Stromal cell of bone marrow (primary cell): Measurements from ENCODE around the gene ALPL.

Experiments used
- DNase-seq: peaks from one replicate; pipeline ENCODE4 v3.0.0-alpha.2; 2012; ENCODE audit warnings: low read depth

The ALPL gene

DNA sequence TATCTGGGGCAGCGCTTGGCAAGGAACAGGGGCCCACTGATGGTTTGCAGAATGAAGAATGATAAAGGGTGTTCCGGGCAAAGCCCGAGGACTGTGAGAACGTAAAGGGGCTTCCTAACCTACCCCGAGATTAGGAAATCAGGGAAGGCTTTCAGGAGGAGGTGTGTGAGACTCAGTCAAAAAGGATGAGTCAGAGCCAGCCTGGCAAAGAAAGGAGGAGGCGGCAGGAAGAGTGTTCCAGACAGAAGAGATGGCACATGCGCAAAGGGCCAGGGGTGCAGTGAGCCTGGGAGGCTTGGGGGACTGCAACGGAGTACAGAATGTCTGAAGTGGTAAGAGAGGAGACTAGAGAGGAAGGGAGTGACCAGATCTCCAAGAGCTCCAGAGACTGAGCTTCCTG, 89.7 kb downstream of the ALPL start:
- no peak for DNase-seq

DNA sequence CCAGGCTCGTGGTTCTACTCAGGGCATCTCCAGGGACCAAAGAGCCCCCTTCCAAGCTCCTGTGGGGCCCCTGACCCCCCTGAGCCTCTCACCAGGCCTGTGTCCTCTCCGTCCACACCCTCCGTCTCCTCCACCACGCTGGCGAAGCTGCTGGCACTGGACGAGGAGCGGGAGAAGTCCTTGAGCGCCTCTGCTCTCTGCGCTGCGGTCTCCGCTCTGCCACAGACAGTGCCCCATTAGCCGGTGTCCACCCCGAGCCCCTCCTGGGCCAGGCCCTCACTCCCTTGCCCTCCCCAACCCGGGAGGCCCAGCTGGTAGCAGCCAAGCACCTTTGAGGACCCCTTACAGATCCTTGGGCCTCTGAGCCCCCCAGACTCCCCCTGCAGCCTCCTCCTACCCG, 90.2 kb downstream of the ALPL start:
- DNase-seq = no peak

DNA sequence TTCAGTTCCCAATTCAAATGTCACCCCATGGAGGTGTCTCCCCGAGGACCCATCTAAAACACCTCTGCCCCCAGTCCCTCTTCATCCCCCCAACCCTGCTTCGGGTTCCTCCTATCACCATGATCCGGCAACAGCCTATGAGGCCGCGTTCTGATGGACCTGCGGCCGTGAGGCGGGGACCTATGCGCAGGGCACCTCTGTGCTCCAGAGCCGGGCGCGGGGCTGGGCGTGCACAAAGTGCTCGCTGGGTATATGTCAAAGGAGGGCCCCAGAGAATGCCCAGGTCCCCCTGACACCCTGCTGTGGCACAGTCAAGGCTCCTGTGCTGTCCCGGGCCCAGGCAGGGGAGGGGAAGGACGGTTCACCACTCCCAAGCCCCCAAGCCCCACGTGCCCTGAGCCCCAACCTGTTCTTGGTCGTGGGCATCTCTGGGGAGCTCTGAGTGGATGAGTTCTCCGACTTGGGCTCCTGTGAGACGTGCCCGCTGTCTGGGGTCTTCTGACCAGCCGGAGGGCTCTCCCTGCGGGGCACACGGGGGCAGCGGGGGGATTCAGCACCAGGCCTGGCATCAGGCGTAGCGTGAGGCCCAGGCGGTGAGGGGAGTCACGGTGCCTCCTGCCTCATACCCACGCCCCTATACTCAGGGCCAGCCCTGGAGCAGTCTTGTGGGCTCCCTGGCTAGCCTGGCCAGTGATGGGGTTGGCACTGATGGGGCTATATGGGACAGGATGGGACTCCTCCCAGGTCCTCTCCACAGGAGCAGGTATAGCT, 92.2 kb downstream of the ALPL start:
- DNase-seq = no peak

DNA sequence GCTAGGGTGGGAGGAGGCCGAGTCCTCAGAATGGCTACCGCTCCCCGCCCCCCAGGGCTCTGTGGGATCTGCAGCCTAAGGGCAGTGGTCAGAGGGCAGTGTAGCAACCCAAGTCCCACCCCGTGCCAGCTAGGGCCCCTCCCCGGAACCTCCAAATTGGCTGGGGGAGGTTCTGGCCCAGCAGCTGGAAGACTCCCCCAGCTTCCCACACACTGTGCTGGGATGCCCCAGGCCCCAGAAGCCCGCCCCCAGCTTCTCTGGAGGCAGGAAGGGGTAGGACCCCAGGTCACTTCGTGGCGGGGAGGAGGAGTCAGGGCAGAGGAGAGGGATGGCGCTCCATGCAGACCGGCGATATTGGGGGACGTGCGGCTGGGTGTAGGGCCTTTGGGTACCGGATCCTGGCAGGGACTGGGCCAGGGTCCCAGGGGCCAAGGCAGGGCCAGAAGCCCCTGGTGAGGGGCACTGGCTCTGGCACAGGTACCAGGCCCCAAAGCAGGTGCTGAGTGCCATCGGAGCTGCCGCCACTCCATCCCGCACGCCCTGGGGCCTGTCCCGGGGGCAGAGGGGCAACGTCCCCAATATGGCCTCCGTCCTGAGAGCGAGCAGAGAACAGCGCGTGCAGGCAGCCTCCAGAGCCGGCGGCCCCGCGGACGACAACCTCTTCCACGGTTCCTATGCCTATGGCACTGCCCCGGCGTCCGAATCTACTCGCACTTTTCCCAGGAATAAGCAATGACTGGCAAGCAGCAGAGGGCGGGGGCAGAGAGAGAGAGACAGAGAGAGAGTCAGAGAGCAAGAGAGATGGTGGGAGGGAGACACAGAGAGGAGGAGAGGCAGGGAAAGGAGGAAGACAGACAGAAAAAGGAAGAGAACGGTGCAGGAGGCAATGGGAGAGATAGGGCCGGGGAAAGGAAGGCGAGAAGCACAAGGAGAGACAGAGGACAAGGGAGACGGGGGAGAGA, 94.2 kb downstream of the ALPL start:
- DNase-seq = no peak

DNA sequence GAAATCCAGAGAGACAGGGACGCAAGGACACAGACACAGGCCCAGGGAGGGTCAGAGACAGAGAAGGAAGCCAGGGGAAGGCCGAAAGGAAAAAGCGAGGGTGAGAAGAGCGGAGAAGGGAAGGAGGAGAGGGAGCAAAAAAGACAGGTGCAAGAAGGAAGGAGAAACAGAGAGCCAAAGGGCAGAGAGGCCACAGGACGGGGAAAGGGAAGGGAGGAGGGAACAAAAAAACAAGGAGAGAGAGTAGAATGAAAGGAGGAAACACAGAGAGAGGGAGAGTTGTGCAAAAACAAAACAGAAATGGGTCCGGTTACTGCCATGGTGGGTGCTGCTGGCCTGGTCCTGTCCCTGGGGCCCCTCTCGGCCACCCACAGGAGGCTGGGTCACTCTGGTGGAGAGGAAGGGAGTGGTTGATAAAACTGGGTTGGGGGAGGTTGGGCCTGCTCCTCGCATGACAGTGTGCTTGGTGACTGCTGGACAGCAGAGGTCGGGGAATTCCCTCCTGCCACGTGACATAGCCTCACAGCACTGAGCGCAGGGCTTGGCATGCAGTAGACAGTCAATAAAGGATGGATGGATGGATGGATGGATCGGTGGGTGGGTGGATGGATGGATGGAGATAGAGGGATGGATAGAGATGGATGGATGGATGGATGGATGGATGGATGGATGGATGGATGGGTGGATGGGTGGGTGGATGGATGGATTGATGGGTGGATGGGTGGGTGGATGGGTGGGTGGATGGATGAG, 95.2 kb downstream of the ALPL start:
- DNase-seq = no peak

DNA sequence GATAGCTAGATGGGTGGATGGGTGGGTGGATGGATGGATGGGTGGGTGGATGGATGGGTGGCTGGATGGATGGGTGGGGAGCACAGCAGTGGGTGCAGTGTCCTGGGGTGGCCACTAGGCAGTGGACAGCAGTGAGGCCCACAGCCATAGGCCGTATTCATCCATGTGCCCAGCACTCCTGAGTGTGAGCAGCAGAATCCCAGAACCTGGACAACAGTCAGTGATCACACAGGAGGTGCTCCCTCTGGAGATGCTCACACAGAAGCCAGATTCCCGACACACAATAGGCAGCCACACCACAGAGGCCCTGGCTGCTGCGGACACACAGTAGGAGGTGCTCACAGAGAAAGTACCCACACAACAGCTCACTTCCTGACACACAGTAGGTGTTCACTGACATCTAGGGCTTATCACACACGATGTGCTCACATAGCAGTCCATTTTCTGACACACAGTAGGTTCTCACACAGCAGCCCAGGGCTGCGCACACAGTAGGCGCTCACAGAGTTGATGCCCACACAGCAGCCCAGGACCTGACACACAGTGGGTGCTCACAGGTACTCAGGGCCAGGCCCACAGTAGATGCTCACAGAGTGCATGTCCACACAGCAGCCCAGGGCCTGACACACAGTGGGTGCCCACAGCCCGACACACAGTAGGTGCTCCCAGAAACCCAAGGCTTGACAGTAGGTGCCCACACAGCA, 95.9 kb downstream of the ALPL start:
- DNase-seq = no peak

DNA sequence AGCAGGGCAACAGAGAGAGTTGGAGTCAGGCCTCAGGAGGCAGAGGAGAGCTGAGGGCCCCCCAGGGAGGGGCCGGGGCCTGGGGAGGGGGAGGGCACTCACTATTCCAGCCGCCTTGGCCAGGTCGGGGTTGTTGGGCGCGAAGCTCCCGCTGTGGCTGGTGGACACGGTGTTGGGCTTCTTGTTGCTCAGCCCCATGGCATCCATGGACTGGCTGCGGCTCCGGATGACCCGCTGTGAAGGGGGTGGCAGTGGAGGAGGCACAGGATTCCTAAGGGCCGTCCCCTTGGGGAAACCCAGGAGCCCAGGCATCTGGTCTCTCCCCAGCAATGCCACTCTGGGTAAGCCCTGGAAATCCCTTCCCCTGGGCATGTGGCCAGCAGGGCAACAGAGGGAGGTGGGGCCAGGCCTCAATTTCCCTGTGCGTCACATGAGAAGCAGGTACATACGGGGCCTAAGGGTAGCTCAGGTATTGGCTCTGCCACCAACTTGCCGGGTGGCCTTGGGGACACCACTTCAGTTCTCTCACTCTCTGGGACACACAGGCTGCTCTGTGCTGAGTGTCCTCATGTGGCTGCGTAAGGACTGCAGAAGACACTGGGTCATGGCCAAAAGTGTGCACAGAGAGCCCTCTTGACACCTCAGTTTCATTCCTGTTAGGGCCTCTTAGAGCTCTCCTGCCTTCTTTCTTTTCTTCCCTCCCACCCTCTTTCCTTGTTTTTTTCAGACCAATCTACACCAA, 96.9 kb downstream of the ALPL start:
- DNase-seq = no peak

DNA sequence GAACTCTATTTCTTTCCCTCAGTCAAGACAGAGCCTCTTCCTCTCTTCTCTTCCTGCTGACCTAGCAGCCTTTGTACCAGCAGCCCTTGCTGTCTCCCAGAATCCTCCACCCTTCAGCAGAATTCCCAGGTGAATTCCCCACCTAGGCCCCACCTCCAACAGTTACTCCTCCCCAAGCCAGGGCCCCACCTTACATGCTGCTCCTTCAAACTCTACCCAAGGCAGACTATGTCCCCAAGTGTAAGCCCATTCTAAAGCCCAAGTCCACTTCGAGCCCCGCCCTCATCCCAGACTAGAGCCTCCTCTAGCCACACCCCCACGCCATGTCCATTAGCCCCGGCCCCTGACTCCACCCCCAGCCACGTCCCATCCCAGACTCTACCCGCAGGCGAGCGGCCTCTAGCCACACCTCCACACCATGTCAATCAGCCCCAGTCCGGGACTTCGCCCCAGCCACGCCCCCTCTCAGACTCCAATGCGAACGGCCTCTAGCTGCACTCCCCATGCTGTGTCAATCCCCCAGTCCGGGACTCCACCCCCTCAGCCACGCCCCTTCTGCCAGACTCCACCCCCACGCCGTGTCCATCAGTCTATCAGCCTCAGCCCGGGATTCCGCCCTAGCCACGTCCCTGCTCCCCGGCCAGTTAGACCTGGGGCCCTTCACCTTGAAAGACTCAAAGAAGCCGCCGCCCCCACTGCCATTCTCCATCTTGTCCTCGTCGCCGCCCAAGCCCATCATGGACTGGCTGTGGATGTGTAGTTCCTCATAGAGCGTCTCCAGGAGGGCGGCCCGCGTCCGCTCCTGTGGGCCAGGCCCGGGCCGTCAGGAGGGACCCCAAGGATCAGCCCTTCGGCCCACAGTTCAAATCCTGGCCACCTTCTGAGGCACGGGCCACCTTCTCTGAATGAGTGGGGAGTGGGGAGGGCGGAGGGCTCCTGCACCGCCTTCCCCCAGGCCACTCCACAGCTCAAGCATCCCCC, 98.6 kb downstream of the ALPL start:
- DNase-seq = peak; percentile 9

DNA sequence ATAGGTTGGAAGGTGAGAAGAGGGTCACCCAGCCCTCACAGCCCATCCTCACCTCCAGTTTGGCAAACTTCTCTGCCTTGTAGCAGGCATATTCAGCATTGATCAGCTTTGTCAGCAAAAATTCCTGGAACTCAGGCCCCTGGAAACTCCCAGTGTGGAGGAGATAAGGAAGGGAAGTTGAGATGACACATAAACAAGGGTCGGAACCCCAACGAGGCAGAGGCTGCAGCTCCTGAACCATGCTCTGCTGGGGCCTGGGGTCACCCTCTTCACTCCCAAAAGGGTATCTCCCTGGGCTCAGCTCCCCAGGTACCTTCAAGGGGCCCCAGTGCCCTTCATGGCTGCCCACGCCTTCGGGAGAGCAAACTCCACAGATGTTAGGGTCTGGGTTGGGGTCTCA, 99.6 kb downstream of the ALPL start:
- no peak for DNase-seq

DNA sequence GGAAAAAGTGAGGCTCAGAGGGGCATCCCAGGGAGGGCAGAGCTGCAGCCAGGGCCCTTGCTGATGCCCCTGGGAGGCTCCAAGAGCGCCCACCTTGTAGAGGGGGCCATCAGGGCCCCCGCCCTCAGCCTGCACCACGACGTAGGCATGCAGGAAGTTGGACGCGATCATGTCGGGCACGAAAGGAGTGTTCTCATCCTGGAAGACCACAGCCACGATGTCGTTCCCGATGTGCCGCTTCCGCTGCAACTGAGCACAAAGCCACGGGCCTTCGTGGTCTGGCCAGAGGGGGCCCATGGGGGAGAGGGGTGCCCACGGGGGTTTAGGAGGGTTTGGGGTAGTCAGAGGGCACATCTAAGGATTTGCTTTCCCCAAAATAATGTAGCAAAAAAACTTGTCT, 100.8 kb downstream of the ALPL start:
- no peak for DNase-seq

DNA sequence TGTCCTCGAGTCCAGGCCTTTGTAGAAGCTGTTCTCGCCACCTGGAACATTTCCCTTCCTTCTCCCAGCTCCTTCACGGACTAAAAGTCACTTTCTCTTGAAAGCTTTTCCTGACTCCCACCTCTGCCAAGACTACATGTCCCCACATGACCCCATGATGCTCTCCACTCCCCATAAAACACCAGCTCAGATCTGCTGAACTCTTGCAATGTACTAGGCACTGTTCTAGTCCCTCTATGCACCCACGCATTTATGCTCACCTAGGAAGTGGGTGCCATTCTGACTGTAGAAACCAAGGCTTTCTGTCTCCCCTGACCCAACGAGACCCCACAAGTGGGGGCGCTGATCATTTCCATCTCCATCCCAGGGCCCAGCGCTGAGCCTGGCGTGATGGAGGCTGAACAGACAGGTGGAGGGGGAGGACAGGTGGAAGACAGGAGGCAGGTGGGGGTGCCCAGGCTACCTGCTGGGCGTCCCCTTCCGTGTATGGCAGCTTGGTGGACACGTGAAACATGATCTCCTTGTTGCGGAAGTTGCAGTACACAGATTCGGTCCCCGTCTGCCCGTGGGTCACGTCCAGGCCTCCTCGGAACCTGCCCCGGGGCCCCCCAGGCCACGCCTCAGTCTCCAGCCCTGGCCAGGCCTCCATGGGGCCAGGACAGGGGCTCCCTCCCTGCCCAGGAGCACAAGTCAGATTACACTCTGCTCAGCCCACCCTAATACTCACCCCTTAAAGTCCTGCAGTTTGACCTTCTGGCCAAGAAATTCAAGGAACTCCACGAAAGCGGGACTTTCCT, 102.0 kb downstream of the ALPL start:
- DNase-seq = no peak

DNA sequence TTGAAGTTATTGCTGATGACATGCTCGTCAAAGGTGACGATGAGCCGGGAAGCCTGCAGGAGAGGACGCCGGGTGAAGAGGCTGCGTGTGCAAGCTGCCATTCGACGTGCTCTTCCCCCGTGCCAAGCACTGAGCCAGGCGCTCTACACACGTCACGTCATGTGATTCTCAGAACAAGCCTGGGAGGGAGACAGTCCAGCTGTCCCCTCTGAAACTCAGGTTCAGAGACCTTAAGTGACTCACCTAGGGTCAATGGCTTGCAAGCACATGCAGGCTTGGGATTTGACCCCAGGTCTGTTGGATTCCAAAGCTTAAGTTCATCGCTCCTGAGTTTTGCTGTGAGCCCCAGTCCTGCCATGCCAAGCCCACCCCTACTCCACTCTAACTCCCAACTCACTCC, 102.8 kb downstream of the ALPL start:
- DNase-seq = no peak

DNA sequence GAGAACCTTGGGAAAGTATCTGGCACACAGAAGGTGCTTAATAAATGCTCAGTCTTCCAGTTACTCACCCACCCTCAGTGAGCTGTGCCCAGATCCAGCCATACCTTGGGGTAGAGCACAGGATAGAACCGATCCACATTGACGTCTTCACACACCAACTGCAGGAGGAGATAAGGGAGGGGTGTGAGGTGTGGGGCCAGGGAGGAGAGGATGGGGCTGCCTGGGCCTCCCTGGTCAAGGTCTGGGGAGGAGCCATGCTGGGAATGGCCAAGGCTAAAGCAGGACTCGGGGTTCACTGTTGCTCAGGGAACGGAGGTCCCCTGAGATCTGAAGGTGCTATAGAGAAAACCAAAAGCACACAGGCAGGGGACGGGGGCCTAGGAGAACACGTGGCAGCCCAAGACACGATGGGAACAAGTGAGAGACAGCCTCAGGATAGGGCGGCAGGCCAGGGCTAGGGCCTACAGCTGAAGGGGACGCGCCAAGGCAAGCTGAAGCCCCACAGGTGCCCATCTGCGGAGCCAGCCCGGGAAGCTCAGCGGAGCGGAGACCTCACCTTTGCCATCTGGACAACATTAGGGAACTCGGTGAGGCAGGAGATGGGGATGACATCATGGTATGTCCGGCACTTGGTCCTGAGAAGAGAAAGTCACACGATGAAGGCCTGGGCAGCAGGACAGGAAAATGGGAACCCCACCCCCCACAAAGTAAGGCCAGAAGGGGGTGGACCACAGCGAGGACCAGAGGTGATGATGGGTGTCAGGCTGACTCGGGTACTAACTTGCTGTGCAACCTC, 104.0 kb downstream of the ALPL start:
- no peak for DNase-seq

DNA sequence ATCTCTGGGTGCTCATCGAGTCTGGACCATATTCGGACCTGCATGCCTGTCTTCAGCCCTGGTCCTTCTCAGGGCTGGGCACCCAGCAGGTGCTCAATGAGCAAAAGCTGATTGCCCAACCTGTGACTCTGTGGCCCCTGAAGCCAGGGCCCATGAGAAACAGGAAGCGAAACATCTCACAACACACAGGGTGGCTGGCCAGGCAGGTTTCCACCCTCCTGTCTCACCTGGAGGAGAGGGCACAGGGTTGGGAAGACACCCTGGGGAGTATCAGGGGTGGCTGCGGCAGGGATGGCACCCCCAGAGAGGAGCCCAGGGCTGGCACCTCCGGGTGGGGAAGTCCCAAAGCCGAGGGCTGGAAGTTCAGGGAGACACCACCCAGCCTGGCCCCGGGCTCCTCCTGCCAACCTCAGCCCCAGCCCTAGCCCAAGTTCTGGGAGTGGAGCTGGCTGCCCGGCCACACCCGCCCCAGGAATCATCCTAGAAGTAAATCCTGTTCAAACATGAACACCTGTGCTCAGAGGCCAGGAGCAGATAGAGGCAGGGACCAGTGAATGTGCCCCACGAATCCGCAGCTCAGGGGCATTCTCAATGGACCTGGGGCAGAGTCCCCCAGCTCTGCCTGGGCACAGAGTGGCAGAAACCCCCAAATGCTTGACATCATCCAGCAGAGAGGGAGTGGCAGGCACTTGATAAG, 105.3 kb downstream of the ALPL start:
- no peak for DNase-seq

DNA sequence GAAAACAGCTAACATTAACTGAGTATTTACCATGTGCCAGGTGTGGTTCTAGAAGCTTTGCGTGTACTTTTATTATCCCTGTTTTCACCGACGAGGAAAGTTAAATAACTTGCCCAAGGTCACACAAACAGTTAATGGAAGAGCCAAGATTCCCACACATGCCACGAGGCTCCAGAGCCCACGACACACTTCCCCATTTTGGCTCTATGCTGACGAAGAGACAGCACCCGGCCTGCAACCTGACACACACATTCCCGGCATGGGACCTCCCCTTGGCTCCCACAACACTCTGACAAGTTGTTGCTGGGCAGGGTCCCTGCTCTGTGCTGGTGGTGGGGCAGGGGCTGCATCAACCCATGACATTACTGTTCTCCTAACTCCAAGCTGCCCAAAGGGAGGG, 107.1 kb downstream of the ALPL start:
- DNase-seq = no peak

DNA sequence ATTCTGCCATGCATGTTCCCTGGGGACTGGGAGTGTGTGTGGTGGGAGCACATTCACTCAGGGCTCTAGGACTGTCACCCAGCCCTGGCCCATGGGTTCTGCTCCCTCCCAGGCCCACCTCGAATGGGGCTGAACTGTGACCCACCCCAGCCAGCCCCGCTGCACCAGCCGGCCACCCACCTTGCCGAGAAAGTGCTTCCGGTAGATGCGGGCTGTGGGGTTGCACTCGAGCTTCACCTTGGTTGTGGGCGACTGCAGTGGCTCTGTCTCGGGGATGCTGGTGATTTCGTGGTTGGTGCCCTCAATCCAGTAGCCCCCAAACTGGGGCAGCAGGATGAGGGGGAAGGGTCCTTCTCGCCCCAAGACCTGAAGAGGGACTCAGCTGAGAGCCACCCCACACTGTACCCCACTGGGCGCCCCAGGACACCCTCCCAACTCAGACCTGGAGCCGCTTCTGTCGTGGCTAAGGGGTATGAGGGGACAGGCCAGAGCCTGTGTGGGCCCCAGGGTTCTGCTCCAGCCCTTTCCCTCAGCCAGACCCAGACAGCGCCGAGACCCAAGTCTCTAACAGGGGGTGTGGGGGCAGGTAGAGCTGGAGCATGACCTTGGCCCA, 108.0 kb downstream of the ALPL start:
- no peak for DNase-seq

DNA sequence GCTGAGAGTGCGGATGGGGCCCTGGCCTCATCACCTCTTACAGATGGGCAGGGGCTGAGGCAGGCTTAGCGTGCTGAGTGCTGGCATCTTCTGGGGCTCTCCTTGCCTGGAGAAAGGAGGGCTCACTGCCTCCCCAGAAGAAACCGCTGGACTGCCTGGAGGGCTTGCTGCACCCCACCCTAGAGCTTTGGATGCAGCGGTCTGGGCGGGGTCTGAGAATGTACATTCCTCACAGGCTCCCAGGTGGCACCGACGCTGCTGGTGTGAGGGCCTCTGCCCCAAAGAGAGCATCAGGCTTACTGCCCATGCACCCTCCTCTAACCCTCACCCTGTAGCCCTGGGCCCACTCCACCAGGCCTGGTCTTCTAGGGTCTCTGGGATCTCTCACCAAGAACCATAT, 108.8 kb downstream of the ALPL start:
- no peak for DNase-seq
